CD14-positive monocyte (primary cell): Measurements from ENCODE around the gene PEAK1. TPM values are rescaled to one million over a fixed set of nuclear protein-coding genes. Genes with fewer than 3 reads are reported as not detected.

Experiments
- DNase-seq, 3 donors: peaks; one replicate each; pipeline ENCODE4 v3.0.0-alpha.2; 2011 to 2022
- H2AFZ ChIP-seq: 2 replicates; pipeline ENCODE4 v1.6.0; 2012; ENCODE audit warnings: mild to moderate bottlenecking, low read depth, low read length, inconsistent platforms; ENCODE audit not compliant: insufficient read depth, poor library complexity, severe bottlenecking
- H3K27ac ChIP-seq, 2 donors: 1 replicate in 1 of 2; 2 replicates in 1 of 2; pipeline ENCODE4 v1.5.1; 2012 to 2013; ENCODE audit warnings: low read length in 2 of 2, control low read depth in 1 of 2, inconsistent platforms in 1 of 2, low read depth in 1 of 2, mild to moderate bottlenecking in 1 of 2
- H3K27me3 ChIP-seq, 2 donors: one replicate each; pipeline versions ENCODE4 v1.6.0 to v1.6.1; 2011 to 2013; ENCODE audit warnings: low read length in 2 of 2; ENCODE audit not compliant: control insufficient read depth in 2 of 2, insufficient read depth in 2 of 2
- H3K36me3 ChIP-seq, 2 donors: replicated peaks in 1 of 2; 1 replicate in 1 of 2; 2 replicates in 1 of 2; pipeline versions ENCODE4 v1.5.1 to v1.6.1; 2012 to 2013; ENCODE audit warnings: low read length in 2 of 2, control low read depth in 1 of 2, inconsistent platforms in 1 of 2, mild to moderate bottlenecking in 1 of 2; ENCODE audit not compliant: insufficient read depth in 2 of 2, control insufficient read depth in 1 of 2
- H3K4me1 ChIP-seq, 2 donors: 1 replicate in 1 of 2; 2 replicates in 1 of 2; pipeline versions ENCODE4 v1.5.1 to v1.6.1; 2012 to 2013; ENCODE audit warnings: low read length in 2 of 2, control low read depth in 1 of 2, inconsistent platforms in 1 of 2, mild to moderate bottlenecking in 1 of 2, moderate library complexity in 1 of 2; ENCODE audit not compliant: insufficient read depth in 2 of 2, control insufficient read depth in 1 of 2
- H3K4me2 ChIP-seq: replicated peaks from 2 replicates; pipeline ENCODE3; 2012; ENCODE audit warnings: low read length, moderate library complexity, mild to moderate bottlenecking; ENCODE audit not compliant: poor library complexity, severe bottlenecking; ENCODE audit errors: extremely low read depth
- H3K4me3 ChIP-seq, 3 experiments: fragments of 200-600 bp in 1 of 3; sonication (generic) in 1 of 3; replicated peaks in 1 of 3; 1 replicate in 2 of 3; 2 replicates in 1 of 3; pipeline ENCODE4 v1.5.1; 2011 to 2013; ENCODE audit warnings: low read length in 3 of 3, mild to moderate bottlenecking in 3 of 3, control low read depth in 2 of 3, low read depth in 2 of 3, inconsistent platforms in 1 of 3, moderate library complexity in 1 of 3
- H3K79me2 ChIP-seq: 2 replicates; pipeline ENCODE4 v1.6.0; 2012; ENCODE audit warnings: mild to moderate bottlenecking, control low read depth, inconsistent platforms, low read length, moderate library complexity; ENCODE audit not compliant: insufficient read depth
- H3K9ac ChIP-seq: 2 replicates; pipeline ENCODE4 v1.6.0; 2017; ENCODE audit warnings: low read length, mild to moderate bottlenecking; ENCODE audit not compliant: insufficient read depth, poor library complexity, severe bottlenecking
- H3K9me3 ChIP-seq, 2 donors: replicated peaks in 1 of 2; 1 replicate in 1 of 2; 2 replicates in 1 of 2; pipeline versions ENCODE4 v1.5.1 to v1.6.1; 2012 to 2013; ENCODE audit warnings: low read length in 2 of 2, control low read depth in 1 of 2; ENCODE audit not compliant: control insufficient read depth in 1 of 2, insufficient read depth in 1 of 2
- H4K20me1 ChIP-seq: 2 replicates; pipeline ENCODE4 v1.6.0; 2012; ENCODE audit warnings: mild to moderate bottlenecking, low read length, control low read depth, moderate library complexity; ENCODE audit not compliant: insufficient read depth
- H3K27ac Mint-ChIP-seq, 7 donors: one replicate each; pipeline ENCODE4 v1.8.0; 2020; ENCODE audit warnings: mild to moderate bottlenecking in 7 of 7, mixed read lengths in 7 of 7, moderate library complexity in 6 of 7, inconsistent platforms in 2 of 7
- H3K27me3 Mint-ChIP-seq, 3 donors: one replicate each; pipeline ENCODE4 v1.8.0; 2021 to 2022; ENCODE audit warnings: low read depth in 3 of 3, mild to moderate bottlenecking in 3 of 3, mixed read lengths in 3 of 3, moderate library complexity in 3 of 3, inconsistent platforms in 1 of 3
- H3K36me3 Mint-ChIP-seq, 2 donors: one replicate each; pipeline ENCODE4 v1.8.0; 2020; ENCODE audit warnings: mixed read lengths in 2 of 2, inconsistent platforms in 1 of 2, mild to moderate bottlenecking in 1 of 2
- H3K4me1 Mint-ChIP-seq: one replicate; pipeline ENCODE4 v1.8.0; 2020; ENCODE audit warnings: mild to moderate bottlenecking, mixed read lengths
- H3K4me3 Mint-ChIP-seq, 2 donors: one replicate each; pipeline ENCODE4 v1.8.0; 2020; ENCODE audit warnings: mild to moderate bottlenecking in 2 of 2, mixed read lengths in 2 of 2, moderate library complexity in 1 of 2
- H3K9me3 Mint-ChIP-seq, 7 donors: one replicate each; pipeline ENCODE4 v1.8.0; 2020 to 2022; ENCODE audit warnings: mixed read lengths in 7 of 7, mild to moderate bottlenecking in 6 of 7, moderate library complexity in 6 of 7, inconsistent platforms in 2 of 7
- WGBS: methylation state at CpG from one replicate; pipeline ENCODE4 v1.1.5; 2013; ENCODE audit warnings: missing lambda C conversion rate; ENCODE audit not compliant: insufficient coverage; 5-methylcytosine and 5-hydroxymethylcytosine counted together
- intact Hi-C, 2 donors: fragments of 100-400 bp; cut with micrococcal nuclease; formaldehyde crosslinking; loops; one replicate each; pipeline versions ENCODE4 v1.15.0 to v1.15.1; 2023
- polyA plus RNA-seq, 3 donors: library from polyadenylated mRNA; depleted of rRNA in 1 of 3; unstranded in 2 of 3; stranded (reverse) in 1 of 3; fragments of 300-500 nt in 2 of 3; fragments of >200 nt in 1 of 3; fragmentation: Illumina TruSeq in 2 of 3; gene quantifications; 1 replicate in 2 of 3; 2 replicates in 1 of 3; pipeline ENCODE4 v1.2.3, GENCODE V29; 2012 to 2021
- TF ChIP-seq, protein P1 (sequence below): fragments of 200-600 bp; IDR thresholded peaks from one replicate; pipeline ENCODE4 v1.8.0; 2022; ENCODE audit warnings: antibody characterized with exemption, mild to moderate bottlenecking

The PEAK1 gene
- polyA plus RNA-seq, 3 donors: 0.85 to 8.7 (median 1.1) TPM

DNA sequence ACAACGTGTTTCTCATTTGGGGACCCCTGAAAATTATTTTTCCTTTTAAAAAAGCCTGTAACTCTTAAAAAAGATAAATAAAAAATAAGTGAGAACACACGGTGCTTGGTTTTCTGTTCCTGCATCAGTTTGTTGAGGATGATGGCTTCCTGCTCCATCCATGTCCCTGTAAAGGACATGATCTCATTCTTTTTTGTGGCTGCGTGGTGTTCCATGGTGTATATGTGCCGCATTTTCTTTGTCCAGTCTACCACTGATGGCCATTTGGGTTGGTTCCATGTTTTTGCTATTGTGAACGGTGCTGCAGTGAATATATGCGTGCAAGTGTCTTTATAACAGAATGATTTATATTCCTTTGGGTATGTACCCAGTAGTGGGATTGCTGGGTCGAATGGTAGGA, 351.3 kb downstream of the PEAK1 start:
- Histone ChIP-seq H3K9ac (no peak overlapping the region), H3K79me2 (peaks cover 47% of the 10 kb centered on the region), H3K4me3 (no peak overlapping the region), H3K4me2 (no peak overlapping the region), H3K27me3 (no peaks in the 10 kb centered on the region), H3K27ac (no peak overlapping the region), H3K9me3 (no peaks in the 10 kb centered on the region), H4K20me1 (peaks cover 14% of the 10 kb centered on the region), H3K4me1 (peaks cover 37 to 50% of the 10 kb centered on the region in 2 donors), H3K36me3 (no peaks in the 10 kb centered on the region), H2AFZ (no peak overlapping the region)
- Mint-ChIP-seq H3K4me3 (no peak overlapping the region), H3K36me3 (no peaks in the 10 kb centered on the region), H3K9me3 (peaks cover 0 to 3% (median 0%) of the 10 kb centered on the region in 7 donors), H3K27me3 (no peaks in the 10 kb centered on the region), H3K27ac (peak overlapping the region in 1 of 7 donors; percentile 89), H3K4me1 (peaks cover 48% of the 10 kb centered on the region)
- DNase-seq: no peak
- 100% methylated on average over 2 of the region's 7 CpGs for WGBS
- intact Hi-C loops: loop anchor here (10.0 kb wide), 2 partner anchors 74 to 84 kb away; partner anchors contain the start of gene PSTPIP1 (in 1 of the 2)
- TF ChIP-seq, protein P1, sequence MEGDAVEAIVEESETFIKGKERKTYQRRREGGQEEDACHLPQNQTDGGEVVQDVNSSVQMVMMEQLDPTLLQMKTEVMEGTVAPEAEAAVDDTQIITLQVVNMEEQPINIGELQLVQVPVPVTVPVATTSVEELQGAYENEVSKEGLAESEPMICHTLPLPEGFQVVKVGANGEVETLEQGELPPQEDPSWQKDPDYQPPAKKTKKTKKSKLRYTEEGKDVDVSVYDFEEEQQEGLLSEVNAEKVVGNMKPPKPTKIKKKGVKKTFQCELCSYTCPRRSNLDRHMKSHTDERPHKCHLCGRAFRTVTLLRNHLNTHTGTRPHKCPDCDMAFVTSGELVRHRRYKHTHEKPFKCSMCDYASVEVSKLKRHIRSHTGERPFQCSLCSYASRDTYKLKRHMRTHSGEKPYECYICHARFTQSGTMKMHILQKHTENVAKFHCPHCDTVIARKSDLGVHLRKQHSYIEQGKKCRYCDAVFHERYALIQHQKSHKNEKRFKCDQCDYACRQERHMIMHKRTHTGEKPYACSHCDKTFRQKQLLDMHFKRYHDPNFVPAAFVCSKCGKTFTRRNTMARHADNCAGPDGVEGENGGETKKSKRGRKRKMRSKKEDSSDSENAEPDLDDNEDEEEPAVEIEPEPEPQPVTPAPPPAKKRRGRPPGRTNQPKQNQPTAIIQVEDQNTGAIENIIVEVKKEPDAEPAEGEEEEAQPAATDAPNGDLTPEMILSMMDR: no peak

DNA sequence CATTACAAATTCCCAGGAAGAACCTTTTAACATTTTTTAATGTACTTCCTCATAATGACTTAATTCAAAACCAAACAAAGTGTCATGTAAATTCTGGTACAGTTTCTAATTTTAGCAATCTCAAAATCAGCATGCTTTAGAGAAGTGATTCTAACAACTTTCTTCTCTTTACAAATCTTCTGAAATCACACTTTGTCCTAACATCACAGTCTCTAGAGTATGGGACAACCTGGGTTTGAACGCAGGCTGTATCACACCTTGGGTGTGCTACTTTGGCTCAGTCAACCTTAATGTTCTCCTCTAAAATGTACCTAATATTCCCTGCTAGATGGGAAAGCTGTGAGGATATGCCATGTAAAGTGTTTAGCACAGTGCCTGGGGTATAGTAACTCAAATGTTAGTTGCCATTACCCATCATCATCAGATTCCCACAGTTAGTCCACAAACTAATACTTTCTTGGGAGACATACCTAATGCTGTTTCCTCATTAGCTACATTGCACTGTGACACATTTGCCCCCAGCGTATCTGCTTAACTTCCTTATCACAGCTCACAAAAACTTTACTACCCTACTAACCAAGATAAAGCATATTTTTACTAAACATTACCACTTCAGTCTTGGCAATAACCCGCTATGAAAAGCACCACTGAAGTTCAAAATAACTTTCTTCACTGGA, 352.1 kb downstream of the PEAK1 start:
- Histone ChIP-seq H3K27ac (peak overlapping the region in 1 of 2 donors; percentile 75), H3K9ac (no peak overlapping the region), H2AFZ (no peak overlapping the region), H3K4me1 (peaks cover 37 to 50% of the 10 kb centered on the region in 2 donors), H3K79me2 (peaks cover 54% of the 10 kb centered on the region), H4K20me1 (peaks cover 14% of the 10 kb centered on the region), H3K27me3 (no peaks in the 10 kb centered on the region), H3K4me2 (peak overlapping the region; percentile 40), H3K4me3 (peak overlapping the region in 1 of 3 experiments; percentile 31), H3K9me3 (no peaks in the 10 kb centered on the region), H3K36me3 (no peaks in the 10 kb centered on the region)
- DNase-seq: peak in 2 of 3 donors; percentile 47 to 54
- Mint-ChIP-seq H3K36me3 (no peaks in the 10 kb centered on the region), H3K4me3 (peak overlapping the region in 1 of 2 donors; percentile 24), H3K4me1 (peaks cover 48% of the 10 kb centered on the region), H3K9me3 (peaks cover 0 to 3% (median 0%) of the 10 kb centered on the region in 7 donors), H3K27ac (peak overlapping the region; percentile 77 to 94 (median 85)), H3K27me3 (no peaks in the 10 kb centered on the region)
- intact Hi-C loops: loop anchor here (10.0 kb wide), 2 partner anchors 73 to 83 kb away; partner anchors contain the start of gene PSTPIP1 (in 1 of the 2)
- 20% methylated on average over 1 of the region's 3 CpGs for WGBS
- TF ChIP-seq, protein P1: no peak
